ENCODE measurements around the gene NAV2.
A peak's percentile ranks its signal among the peaks of the same experiment; 100 is the strongest.

Gene NAV2

GRCh38 chr11:20045098-20045688 is 332.6 kb downstream of the NAV2 start:
- ATAC-seq = peak; percentile 4; the same call in 1 of the 3 replicates
- no peak for TF ChIP-seq ISL1 (CRISPR knock-in tag; IDR thresholded peaks at IDR 0.05)
- no peak for TF ChIP-seq ZNF565 (CRISPR knock-in tag; conservative IDR thresholded peaks at IDR 0.05; ENCODE audit: low read depth)
- TF ChIP-seq PPARA (CRISPR knock-in tag; IDR thresholded peaks at IDR 0.05; ENCODE audit: borderline replicate concordance) = no peak
- no peak for TF ChIP-seq TCF4 (CRISPR knock-in tag; IDR thresholded peaks at IDR 0.05; ENCODE audit: borderline replicate concordance)
- TF ChIP-seq BACH2 (CRISPR knock-in tag; IDR thresholded peaks at IDR 0.05; ENCODE audit: borderline replicate concordance) = no peak
- no peak for TF ChIP-seq POU6F1 (CRISPR knock-in tag; IDR thresholded peaks at IDR 0.05; ENCODE audit: borderline replicate concordance, low read depth)
- no peak for TF ChIP-seq ZFP30 (CRISPR knock-in tag; IDR thresholded peaks at IDR 0.05)
- no peak for TF ChIP-seq OSR1 (CRISPR knock-in tag; IDR thresholded peaks at IDR 0.05)
- TF ChIP-seq ARNTL (CRISPR knock-in tag; IDR thresholded peaks at IDR 0.05; ENCODE audit: borderline replicate concordance, low read depth) = no peak
- no peak for TF ChIP-seq ZC3H10 (CRISPR knock-in tag; IDR thresholded peaks at IDR 0.05)
- TF ChIP-seq CSRNP3 (CRISPR knock-in tag; IDR thresholded peaks at IDR 0.05) = no peak
- TF ChIP-seq ZFP3 (CRISPR knock-in tag; IDR thresholded peaks at IDR 0.05) = no peak
- TF ChIP-seq ESRRG (CRISPR knock-in tag; IDR thresholded peaks at IDR 0.05) = no peak
- no peak for TF ChIP-seq GLIS3 (CRISPR knock-in tag; IDR thresholded peaks at IDR 0.05)
- no peak for TF ChIP-seq RARB (CRISPR knock-in tag; IDR thresholded peaks at IDR 0.05)
- no peak for TF ChIP-seq CSDC2 (CRISPR knock-in tag; IDR thresholded peaks at IDR 0.05)
- TF ChIP-seq SNAI2 (CRISPR knock-in tag; IDR thresholded peaks at IDR 0.05) = no peak
- no peak for TF ChIP-seq PATZ1 (CRISPR knock-in tag; IDR thresholded peaks at IDR 0.05; ENCODE audit: borderline replicate concordance)

GRCh38 chr11:20046416-20046815 is 333.8 kb downstream of the NAV2 start:
- ATAC-seq = no peak
- TF ChIP-seq CSDC2 (CRISPR knock-in tag; IDR thresholded peaks at IDR 0.05) (no peak), TOX (CRISPR knock-in tag; IDR thresholded peaks at IDR 0.05; ENCODE audit: borderline replicate concordance) (no peak), CREB5 (CRISPR knock-in tag; IDR thresholded peaks at IDR 0.05; ENCODE audit: low read depth) (no peak), PPARA (CRISPR knock-in tag; IDR thresholded peaks at IDR 0.05; ENCODE audit: borderline replicate concordance) (no peak), TCF4 (CRISPR knock-in tag; IDR thresholded peaks at IDR 0.05; ENCODE audit: borderline replicate concordance) (no peak), BACH2 (CRISPR knock-in tag; IDR thresholded peaks at IDR 0.05; ENCODE audit: borderline replicate concordance) (no peak), ZNF70 (CRISPR knock-in tag; IDR thresholded peaks at IDR 0.05) (no peak), POU6F1 (CRISPR knock-in tag; IDR thresholded peaks at IDR 0.05; ENCODE audit: borderline replicate concordance, low read depth) (no peak), ZFP30 (CRISPR knock-in tag; IDR thresholded peaks at IDR 0.05) (no peak), ZNF8 (CRISPR knock-in tag; IDR thresholded peaks at IDR 0.05) (no peak), SNAI2 (CRISPR knock-in tag; IDR thresholded peaks at IDR 0.05) (no peak)

Measured in SK-N-SH treated with all-trans-retinoic acid at 6 μM for 48 hours (cell line).